DMS53 treated with DMSO at 0.1 percent for 48 hours (cell line): ENCODE data around the gene NARS2.
"Not testable (repeated sequence)": the region's sequence is repeated elsewhere in the genome, so short reads cannot be mapped to it uniquely, and the experiment has no call there.

Experiments used
- DNase-seq: peaks from one replicate; lab custom pipeline; 2025; ENCODE audit not compliant: unreplicated experiment; lab: John Stamatoyannopoulos, UW

The NARS2 gene, protein sequence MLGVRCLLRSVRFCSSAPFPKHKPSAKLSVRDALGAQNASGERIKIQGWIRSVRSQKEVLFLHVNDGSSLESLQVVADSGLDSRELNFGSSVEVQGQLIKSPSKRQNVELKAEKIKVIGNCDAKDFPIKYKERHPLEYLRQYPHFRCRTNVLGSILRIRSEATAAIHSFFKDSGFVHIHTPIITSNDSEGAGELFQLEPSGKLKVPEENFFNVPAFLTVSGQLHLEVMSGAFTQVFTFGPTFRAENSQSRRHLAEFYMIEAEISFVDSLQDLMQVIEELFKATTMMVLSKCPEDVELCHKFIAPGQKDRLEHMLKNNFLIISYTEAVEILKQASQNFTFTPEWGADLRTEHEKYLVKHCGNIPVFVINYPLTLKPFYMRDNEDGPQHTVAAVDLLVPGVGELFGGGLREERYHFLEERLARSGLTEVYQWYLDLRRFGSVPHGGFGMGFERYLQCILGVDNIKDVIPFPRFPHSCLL

DNA sequence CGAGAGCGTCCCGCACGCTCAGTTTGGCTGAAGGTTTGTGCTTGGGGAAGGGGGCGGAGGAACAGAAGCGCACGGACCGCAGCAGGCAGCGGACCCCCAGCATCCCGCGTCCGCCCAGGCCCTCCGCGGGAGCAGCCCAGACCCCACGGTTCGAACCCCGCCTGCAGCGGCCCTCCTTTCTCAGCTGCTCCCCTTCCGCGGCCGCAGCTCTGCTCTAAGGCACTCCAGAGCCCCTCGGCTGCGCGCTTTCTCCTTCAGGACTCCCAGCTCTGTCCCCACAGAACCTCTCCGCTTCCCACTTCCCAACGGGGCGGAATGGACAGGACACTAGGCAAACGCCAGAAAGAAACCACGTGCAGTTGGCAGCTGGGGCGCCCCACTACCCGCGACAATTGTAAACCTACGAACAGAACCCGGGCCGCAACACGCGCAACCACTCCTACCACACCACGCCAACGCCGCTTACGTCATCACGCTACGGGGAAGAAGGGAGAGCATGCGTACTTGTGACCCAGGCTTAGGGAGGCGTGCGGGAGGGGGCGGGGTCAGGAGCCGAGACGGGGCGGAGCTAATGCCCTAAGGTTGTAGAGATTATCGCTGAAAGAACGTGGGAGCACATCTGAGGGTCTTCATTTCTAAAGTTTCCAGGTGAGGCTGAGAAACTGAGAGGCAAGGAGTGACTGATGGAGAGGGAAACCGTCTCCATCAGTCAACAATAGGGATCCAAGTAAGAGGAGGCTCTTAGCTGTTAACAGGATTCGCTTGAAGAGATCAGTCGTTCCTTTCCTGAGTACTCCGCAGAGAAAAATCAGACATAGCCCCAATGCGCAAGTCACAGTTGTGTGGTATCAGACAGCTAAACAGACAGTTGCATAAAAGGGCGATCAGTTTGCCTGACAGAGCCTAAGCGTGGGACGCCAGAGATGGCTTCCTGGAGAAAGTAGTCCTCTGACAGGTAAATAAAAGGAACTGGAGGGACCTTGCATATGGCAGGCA is at the start of gene NARS2:
TSS of gene NARS2 (minus strand) at position 479 of the 996 bp plus-strand sequence. CDS start at position 103, 376 bp downstream.
- peak; percentile 100 for DNase-seq

DNA sequence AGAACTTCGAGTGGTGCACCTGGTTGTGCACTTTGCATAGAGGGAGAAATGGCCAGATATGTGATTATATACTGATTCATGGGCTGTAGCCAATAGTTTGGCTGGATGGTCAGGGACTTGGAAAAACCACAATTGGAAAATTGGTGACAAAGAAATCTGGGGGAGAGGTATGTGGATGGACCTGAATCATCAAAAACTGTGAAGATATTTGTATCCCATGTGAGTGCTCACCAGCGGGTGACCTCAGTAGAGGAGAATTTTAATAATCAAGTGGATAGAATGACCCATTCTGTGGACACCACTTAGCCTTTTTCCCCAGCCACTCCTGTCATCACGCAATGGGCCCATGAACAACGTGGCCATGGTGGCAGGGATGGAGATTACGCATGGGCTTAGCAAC is 48.0 kb upstream of the NARS2 start:
- no peak for DNase-seq

DNA sequence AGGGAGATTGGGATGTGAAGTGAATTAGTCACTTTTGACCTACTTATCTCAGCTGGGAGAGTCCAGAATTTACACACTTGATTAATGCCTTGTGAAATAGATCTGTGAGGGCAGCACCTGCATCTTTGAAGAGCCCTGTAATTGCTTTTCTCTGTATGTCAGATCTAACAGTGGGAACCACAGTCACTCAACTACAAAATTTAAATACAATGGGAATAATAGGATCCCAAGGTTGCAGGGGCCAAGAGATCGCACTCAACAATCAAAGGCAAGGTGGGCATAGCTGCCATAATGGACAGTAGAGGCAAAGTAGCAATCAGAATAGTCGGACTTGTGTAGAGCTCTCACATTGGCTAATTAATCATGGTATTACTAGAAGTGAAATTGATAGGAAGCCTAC is 45.5 kb upstream of the NARS2 start:
- no peak for DNase-seq

DNA sequence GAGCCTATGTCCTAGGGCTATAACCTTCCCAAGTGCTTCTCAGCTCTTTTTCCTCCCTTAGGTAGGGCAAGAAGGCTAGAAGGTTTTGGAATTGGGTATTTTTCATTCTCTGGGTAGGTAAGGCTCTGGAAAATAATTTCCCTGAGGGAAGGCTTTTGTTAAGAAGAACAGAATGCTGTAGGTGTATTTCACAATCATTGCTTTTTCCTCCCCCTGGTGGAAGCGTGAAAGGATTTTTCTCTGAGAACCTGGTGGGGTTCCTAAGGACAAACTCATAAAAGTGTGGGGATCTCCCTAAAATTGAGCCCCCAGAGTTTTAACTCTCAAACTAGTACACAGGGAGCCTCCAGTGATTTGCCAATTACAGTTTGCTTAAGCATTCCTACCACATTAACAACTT is 41.1 kb upstream of the NARS2 start:
- DNase-seq = no peak

DNA sequence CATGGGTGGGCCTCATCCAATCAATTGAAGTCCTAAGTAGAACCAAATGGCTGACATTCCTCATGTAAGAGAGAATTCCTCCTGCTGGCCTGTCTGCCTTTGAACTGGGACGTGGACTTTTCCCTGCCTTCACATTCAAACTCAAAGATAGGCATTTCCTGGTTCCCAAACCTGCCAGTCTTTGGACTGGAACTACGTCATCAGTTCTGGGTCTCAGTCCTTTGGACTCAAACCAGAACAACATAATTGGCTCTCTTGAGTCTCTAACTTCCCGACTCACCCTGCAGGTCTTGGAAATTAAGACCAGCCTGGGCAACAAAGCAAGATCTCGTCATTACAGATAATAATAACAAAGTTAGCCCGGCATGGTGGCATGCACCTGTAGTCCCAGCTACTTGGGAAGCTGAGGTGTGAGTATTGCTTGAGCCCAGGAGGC is 38.7 kb upstream of the NARS2 start:
- no peak for DNase-seq

DNA sequence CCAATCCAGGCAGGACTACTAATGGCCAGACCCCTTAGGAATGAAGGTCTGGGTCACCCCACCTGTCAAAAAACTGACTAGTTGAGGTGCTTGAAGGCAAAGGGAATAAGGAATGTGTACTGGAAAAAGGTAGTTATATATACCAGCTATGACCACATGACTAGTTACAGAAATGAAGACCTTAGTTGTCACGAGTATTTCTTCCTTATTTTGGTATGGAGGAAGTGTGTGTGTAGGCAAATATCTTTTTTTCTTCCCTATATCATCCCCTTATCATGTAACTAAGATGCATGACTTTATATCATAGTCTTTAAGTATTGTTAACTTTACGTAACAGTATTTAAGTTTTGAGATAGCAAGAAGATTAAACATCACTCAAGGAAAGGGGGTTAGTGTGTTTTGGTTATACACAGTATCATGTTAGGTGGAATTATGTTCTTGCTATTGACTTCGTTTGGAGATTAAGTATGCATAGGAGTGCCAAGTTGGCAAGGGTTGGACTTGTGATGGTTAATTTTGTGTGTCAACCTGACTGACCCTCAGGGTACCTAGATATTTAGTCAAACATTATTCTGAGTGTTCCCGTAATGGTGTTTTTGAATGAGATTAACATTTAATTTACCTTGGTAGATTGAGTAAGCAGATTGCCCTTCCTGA is 38.2 kb upstream of the NARS2 start:
- DNase-seq = no peak

DNA sequence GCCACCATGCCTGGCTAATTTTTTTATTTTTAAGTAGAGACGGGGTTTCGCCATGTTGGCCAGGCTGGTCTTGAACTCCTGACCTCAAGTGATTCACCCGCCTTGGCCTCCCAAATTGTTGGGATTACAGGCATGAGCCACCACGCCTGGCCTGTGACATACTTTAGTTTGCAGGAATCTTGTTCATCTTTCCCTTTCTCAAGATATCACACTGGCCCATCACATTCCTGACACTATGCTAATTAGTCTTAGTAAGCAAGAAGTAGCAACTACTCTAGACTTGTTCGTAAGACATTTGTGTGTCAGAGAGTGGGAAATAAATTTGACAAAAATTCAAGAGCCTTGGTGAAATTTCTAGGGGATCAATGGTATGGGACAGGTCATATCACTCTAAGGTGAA is 34.7 kb upstream of the NARS2 start:
- not testable (repeated sequence) for DNase-seq

DNA sequence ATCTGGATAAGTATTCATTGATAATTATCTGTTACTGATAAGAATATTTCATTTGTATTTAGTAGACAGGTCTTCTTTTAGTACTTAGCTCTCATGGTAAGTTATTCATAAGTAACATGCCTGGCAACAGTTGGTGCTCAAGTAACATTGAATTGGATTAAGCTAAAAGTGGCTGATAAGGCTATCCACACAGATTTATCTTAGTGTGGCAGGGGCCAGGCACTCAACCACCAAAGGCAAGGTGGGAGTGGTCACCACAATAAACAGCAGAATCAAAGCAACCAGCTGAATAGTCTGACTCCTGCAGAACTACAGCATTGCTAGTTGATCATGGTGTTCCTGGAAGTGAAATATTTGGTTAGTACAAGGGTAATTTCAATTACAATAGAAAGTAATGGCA is 33.0 kb upstream of the NARS2 start:
- DNase-seq = no peak

DNA sequence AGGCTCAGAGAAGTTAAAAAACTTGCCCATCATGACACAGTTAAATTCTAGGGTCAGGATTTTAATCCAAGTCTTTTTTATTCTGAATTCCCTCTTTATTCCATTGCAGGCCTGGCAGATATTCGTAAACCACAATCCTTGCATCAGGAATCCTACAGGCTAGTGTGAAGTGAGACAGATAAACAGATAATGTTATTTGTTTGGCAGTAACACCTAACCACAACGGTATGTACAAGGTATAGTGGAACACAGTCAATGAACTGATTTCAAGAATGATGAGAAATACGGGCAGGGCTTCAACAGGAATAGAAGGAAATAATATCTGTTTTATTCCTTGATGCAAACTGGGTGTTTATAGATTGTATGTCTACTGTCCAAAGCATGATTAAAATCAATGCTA is 32.0 kb upstream of the NARS2 start:
- no peak for DNase-seq

DNA sequence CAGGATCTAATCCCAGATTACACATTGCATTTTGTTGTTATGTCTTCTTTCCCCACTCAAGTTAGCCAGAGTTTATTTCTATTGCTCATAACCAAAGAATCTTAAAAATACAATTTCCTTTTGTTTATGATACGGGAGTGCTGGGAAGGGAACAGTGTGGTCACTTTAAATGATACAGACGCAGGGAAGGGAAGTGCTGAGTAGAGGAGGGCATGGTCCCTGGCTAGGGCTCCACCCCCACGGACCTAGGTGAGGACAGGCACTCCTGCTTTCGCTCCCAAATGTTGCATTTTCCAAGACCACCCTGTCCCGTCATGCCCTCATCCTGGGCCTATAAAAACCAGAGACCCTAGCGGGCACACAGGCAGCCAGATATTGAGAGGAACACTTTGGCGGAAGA is 30.6 kb upstream of the NARS2 start:
- DNase-seq = no peak

DNA sequence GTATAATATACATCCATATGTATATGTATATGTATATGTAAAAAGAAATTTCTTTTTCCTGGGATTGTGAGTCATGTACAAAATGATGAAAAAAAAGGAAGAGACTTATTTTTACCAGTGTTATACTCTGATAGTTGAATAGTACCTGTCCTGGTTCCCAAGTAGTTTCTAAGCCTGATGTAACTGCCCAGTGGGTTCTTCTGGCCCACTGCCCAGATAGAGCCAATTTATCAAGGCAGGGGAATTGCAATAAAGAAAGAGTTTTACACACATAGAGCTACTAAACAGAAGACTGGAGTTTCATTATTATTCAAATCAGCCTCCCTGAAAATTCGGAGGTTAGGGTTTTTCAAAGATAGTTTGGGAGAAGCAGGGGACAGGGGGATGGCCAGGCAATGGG is 29.1 kb upstream of the NARS2 start:
- no peak for DNase-seq

DNA sequence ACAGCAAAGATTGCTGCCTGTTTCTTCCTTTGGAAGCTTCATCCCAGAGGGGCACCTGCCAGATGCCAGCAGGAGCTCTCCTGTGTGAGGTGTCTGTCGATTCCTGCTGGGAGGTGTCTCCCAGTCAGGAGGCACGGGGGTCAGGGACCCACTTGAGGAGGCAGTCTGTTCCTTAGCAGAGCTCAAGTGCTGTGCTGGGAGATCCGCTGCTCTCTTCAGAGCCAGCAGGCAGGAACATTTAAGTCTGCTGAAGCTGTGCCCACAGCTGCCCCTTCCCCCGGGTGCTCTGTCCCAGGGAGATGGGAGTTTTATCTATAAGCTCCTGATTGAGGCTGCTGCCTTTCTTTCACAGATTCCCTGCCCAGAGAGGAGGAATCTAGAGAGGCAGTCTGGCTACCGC is 28.1 kb upstream of the NARS2 start:
- DNase-seq = not testable (repeated sequence)

DNA sequence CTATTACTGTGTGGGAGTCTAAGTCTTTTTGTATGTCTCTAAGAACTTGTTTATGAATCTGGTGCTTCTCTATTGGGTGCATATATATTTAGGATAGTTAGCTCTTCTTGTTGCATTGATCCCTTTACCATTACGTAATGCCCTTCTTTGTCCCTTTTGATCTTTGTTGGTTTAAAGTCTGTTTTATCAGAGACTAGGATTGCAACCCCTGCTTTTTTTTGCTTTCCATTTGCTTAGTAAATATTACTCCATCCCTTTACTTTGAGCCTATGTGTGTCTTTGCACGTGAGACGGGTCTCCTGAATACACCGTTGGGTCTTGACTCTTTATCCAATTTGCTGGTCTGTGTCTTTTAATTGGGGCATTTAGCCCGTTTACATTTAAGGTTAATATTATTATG is 26.4 kb upstream of the NARS2 start:
- not testable (repeated sequence) for DNase-seq

DNA sequence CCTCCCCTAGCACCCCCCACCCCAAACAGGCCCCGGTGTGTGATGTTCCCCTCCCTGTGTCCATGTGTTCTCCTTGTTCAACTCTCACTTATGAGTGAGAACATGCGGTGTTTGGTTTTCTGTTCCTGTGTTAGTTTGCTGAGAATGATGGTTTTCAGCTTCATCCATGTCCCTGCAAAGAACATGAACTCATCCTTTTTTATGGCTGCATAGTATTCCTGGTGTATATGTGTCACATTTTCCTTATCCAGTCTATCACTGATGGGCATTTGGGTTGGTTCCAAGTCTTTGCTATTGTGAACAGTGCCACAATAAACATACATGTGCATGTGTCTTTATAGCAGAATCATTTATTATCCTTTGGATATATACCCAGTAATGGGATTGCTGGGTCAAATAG is 22.9 kb upstream of the NARS2 start:
- DNase-seq = not testable (repeated sequence)

DNA sequence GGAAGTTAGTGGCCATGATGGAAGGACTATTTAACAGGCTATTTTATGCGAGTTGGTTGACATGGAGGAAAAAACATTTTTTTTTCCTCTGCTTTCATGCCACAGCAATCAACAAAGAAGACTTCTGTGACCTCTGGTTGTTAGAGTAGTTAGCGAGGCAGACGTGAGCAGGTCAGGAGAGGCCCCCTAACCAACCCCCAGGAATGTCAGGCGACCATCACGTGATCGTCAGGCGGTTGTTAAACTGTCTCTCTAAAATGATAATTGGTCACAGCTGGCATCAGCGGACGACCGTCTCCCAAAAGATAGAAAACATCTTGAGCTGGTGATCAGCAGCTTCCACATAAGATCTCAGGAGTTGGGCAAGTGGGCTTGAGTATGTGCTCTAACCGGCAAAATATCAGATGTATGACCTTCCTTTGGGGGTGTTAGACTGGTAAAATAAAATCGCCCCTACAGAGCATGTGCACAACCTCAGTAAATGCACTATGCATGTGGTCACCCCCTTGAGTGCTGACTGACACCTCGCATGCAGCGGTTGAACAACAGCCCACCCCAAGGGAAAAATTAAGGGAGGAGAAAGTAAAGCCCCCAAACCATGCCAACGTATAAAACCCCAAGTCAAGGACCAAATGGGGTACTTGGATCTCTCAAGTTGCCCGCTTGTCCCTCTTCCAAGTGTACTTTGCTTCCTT is 20.9 kb upstream of the NARS2 start:
- DNase-seq = no peak

DNA sequence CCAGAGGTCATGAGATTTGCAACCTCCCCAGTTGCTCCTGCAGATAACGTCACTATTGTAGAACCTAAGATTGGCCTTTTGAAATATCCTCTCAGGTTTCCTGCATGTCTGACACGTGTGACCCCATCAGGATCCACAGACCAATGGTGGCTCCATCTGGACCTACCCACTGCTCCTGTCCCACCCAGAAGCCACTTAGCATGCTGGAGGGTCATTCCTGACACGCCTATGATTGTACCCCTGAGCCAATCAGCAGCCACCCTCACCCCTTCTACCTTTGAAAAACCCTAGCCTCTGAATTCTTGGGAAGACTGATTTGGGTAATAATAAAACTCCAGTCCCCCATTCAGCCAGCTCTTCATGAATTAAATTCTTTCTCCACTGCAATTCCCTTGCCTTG is 20.1 kb upstream of the NARS2 start:
- DNase-seq = no peak

DNA sequence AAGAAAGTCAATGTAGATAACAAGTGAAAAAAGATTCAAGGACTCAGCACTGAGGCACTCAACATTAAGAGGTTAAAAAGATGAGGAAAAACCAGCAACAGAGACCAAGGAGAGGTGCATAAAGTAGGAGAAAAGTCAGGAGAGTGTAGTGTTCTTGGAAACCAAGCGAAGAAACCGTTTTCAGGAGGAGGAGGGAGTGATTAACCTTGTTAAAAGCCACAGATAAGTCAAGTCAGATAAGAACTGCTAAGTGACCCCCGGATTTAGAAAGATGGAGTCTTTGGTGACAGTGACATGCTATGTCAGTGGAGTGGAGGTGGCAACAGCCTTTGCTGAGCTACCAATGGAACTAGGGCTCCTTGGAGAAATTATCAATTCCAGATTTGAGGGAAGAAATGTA is 13.9 kb upstream of the NARS2 start:
- no peak for DNase-seq

DNA sequence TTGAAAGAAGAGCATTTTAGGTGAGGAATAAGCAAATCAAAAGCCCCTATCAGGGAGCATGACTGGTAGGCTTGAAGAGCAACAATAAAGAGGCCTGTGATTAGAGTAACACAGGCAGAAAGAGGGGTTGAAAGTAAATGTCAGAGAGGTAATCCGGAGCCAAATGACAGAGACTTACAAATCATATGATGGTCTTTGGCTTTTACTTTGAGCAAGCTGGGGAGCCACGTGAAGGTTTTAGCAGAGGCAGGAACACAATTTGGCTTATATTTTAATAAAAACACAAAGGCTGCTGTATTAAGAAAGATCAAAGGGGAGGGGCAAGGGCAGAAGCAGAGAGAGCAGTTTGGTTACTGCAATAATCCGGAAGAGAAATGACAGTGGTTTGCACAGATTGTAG is 12.8 kb upstream of the NARS2 start:
- no peak for DNase-seq

DNA sequence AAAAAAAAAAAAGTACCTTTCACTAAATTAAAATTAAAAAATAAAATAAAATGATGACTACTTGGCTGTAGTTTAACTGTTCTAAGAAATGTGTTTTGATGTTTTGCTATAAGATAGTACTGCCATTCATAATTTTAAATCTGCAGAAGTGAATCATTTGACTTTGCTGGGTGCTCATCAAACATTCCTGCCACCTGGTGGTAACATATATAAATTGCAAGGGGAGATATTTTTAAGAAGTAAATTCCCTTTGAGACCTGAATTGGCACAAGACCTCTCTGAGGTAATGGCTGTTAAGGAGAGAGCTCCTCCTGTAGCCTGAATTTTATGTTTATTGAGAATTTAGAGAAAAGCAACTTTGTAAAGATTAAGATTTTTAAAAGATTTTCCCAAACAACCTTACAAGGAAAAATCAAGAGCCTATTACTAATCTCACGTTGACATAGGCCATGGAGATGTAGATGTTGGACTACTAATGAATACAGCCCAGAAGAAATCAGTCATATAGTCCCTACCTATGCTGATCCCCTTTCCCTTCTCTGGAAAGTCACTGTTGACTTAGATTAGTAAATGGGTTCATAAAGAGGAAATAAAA is 11.9 kb upstream of the NARS2 start:
- DNase-seq = peak; percentile 69

DNA sequence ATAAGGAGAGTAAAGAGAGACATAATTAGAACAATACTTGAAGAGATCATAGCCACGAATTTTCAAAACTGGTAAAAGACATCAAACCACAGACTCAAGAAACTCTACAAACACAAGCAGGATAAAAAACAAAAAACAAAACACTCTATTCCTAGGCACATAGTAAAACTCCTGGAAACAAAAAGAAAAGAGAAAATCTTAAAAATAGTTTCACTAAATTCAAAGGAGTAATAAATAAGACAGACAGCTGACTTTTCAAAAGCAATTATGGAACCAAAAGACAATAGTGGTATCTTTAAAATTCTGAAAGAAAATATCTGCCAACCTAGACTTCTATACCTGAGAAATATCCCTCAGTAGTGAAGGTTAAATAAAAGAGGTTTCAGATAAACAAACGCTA is 9.2 kb upstream of the NARS2 start:
- no peak for DNase-seq
